Hepatocyte (in vitro differentiated cells): ENCODE data around the gene C1R.
A peak's percentile ranks its signal among the peaks of the same experiment; 100 is the strongest.

Source experiments
- CTCF ChIP-seq: fragments of 200-600 bp; sonication (generic); IDR thresholded peaks from 2 replicates; pipeline ENCODE4 v1.5.1; 2016; ENCODE audit warnings: antibody characterized with exemption, mild to moderate bottlenecking; ENCODE audit not compliant: poor library complexity
- EZH2 ChIP-seq: fragments of 200-600 bp; sonication (generic); IDR thresholded peaks from 2 replicates; pipeline ENCODE4 v1.6.1; 2016; ENCODE audit warnings: antibody characterized with exemption, mild to moderate bottlenecking, borderline replicate concordance
- EZH2phosphoT487 ChIP-seq: fragments of 200-600 bp; sonication (generic); IDR thresholded peaks from one replicate; pipeline ENCODE4 v1.6.1; 2018; ENCODE audit warnings: antibody characterized with exemption, mild to moderate bottlenecking, low read depth, moderate library complexity; ENCODE audit not compliant: unreplicated experiment, severe bottlenecking

GRCh38 chr12:7042842-7043241 lies 49.4 kb downstream of the C1R start:
- TF ChIP-seq CTCF (peak; percentile 51), EZH2phosphoT487 (no peak), EZH2 (no peak)
